Large intestine (tissue), 12 donors: ENCODE results near the gene MIDN. TPM values are rescaled to one million over a fixed set of nuclear protein-coding genes. Genes with fewer than 3 reads are reported as not detected.
"Not testable (repeated sequence)": the region's sequence is repeated elsewhere in the genome, so short reads cannot be mapped to it uniquely, and the experiment has no call there.

Source experiments
- DNase-seq, 2 donors: peaks; one replicate each; pipeline versions ENCODE4 v3.0.0 to v3.0.0-alpha.2; 2013
- H3K27ac ChIP-seq: one replicate; pipeline ENCODE4 v1.5.1; 2013; ENCODE audit warnings: low read length
- H3K27me3 ChIP-seq: 2 replicates; pipeline ENCODE4 v1.6.1; 2013; ENCODE audit warnings: low read length; ENCODE audit not compliant: control insufficient read depth, insufficient read depth
- H3K36me3 ChIP-seq: 2 replicates; pipeline ENCODE4 v1.6.1; 2013; ENCODE audit warnings: low read length; ENCODE audit not compliant: control insufficient read depth, insufficient read depth
- H3K4me1 ChIP-seq: one replicate; pipeline ENCODE4 v1.6.1; 2013; ENCODE audit warnings: low read length; ENCODE audit not compliant: control insufficient read depth, insufficient read depth
- H3K4me3 ChIP-seq: one replicate; pipeline ENCODE4 v1.5.1; 2013; ENCODE audit warnings: low read length
- H3K9me3 ChIP-seq: one replicate; pipeline ENCODE4 v1.6.1; 2013; ENCODE audit warnings: mild to moderate bottlenecking, low read depth, low read length, moderate library complexity; ENCODE audit not compliant: control insufficient read depth
- WGBS: methylation state at CpG from one replicate; pipeline ENCODE4 v1.1.5; 2013; ENCODE audit warnings: low lambda C conversion rate; ENCODE audit not compliant: insufficient coverage; 5-methylcytosine and 5-hydroxymethylcytosine counted together
- long read RNA-seq, 11 donors: transcript quantifications; one replicate each; lab custom pipeline, GENCODE V29; 2026
- polyA plus RNA-seq: library from polyadenylated mRNA; unstranded; fragments of 120-200 nt; gene quantifications from one replicate; pipeline ENCODE4 v1.2.1, GENCODE V29; 2013

Gene MIDN
- polyA plus RNA-seq = 110 TPM
- long read RNA-seq, donor 1, partial matches to known transcripts = 0 of 3 reads
- long read RNA-seq, donor 1, other reads (novel, unspliced or antisense) = 0 of 3 reads
- long read RNA-seq, donor 2, transcript MIDN-201 (8 exons, 3,790 nt) = major isoform, 5 of 18 reads
- long read RNA-seq, donor 2, transcript MIDN-206 (7 exons, 3,243 nt) = major isoform, 5 of 18 reads
- long read RNA-seq, donor 2, partial matches to known transcripts = 6 of 18 reads
- long read RNA-seq, donor 2, other reads (novel, unspliced or antisense) = 0 of 18 reads
- long read RNA-seq, donor 3 = 0 reads
- long read RNA-seq, donor 4, partial matches to known transcripts = 0 of 2 reads
- long read RNA-seq, donor 4, other reads (novel, unspliced or antisense) = 0 of 2 reads
- long read RNA-seq, donor 5, partial matches to known transcripts = 0 of 6 reads
- long read RNA-seq, donor 5, other reads (novel, unspliced or antisense) = 0 of 6 reads
- long read RNA-seq, donor 6, transcript MIDN-206 (7 exons, 3,243 nt) = major isoform, 5 of 45 reads
- long read RNA-seq, donor 6, partial matches to known transcripts = 33 of 45 reads
- long read RNA-seq, donor 6, other reads (novel, unspliced or antisense) = 0 of 45 reads
- long read RNA-seq, donor 7, partial matches to known transcripts = 0 of 3 reads
- long read RNA-seq, donor 7, other reads (novel, unspliced or antisense) = 0 of 3 reads
- long read RNA-seq, donor 8, transcript MIDN-206 (7 exons, 3,243 nt) = major isoform, 5 of 23 reads
- long read RNA-seq, donor 8, partial matches to known transcripts = 10 of 23 reads
- long read RNA-seq, donor 8, other reads (novel, unspliced or antisense) = 0 of 23 reads
- long read RNA-seq, donor 9, partial matches to known transcripts = 6 of 9 reads
- long read RNA-seq, donor 9, other reads (novel, unspliced or antisense) = 0 of 9 reads
- long read RNA-seq, donor 10, partial matches to known transcripts = 26 of 36 reads
- long read RNA-seq, donor 10, other reads (novel, unspliced or antisense) = 0 of 36 reads
- long read RNA-seq, donor 11, partial matches to known transcripts = 18 of 25 reads
- long read RNA-seq, donor 11, other reads (novel, unspliced or antisense) = 0 of 25 reads

- H3K9me3 ChIP-seq = no peaks in the 10 kb centered on the region
- peaks cover 41% of the 10 kb centered on the region for H3K4me1 ChIP-seq
- H3K4me3 ChIP-seq = peak within 1 kb of the TSS; percentile 85
- H3K27me3 ChIP-seq = no peaks in the 10 kb centered on the region
- WGBS = no CpG with 5 or more reads among the region's 60 CpGs
- peaks cover 16% of the 10 kb centered on the region for H3K36me3 ChIP-seq
- peak within 1 kb of the TSS; percentile 100 for H3K27ac ChIP-seq
- DNase-seq = peak; percentile 77 to 91
Observed at GRCh38 chr19:1248139-1248785, at the start of gene MIDN. MIDN (plus strand) TSS chr19:1248583; CDS start chr19:1250297, 1,714 bp downstream.

- Histone ChIP-seq H3K4me1 (peaks cover 15% of the 10 kb centered on the region), H3K36me3 (no peaks in the 10 kb centered on the region), H3K27ac (no peak overlapping the region), H3K27me3 (no peaks in the 10 kb centered on the region), H3K4me3 (no peak overlapping the region), H3K9me3 (no peaks in the 10 kb centered on the region)
- no CpG with 5 or more reads among the region's 10 CpGs for WGBS
- no peak for DNase-seq
Observed at GRCh38 chr19:1199531-1199930, 48.9 kb upstream of the MIDN start.

GRCh38 chr19:1200614-1201013, 47.8 kb upstream of the MIDN start:
- WGBS = no CpG with 5 or more reads among the region's 4 CpGs
- not testable (repeated sequence) for DNase-seq, H3K4me3 ChIP-seq, H3K27me3 ChIP-seq, H3K27ac ChIP-seq, H3K9me3 ChIP-seq, H3K36me3 ChIP-seq
- peaks cover 21% of the 10 kb centered on the region for H3K4me1 ChIP-seq

GRCh38 chr19:1205114-1206099, 43.0 kb upstream of the MIDN start, which contains the start of gene STK11:
STK11 (plus strand) TSS chr19:1205778; CDS start chr19:1206914, 1,136 bp downstream.
- Histone ChIP-seq H3K27me3 (no peaks in the 10 kb centered on the region), H3K27ac (peak within 1 kb of the TSS; percentile 92), H3K4me1 (peaks cover 40% of the 10 kb centered on the region), H3K36me3 (peaks cover 9% of the 10 kb centered on the region), H3K9me3 (no peaks in the 10 kb centered on the region), H3K4me3 (peak within 1 kb of the TSS; percentile 98)
- peak; percentile 97 to 99 for DNase-seq
- no CpG with 5 or more reads among the region's 114 CpGs for WGBS

- Histone ChIP-seq H3K27me3 (no peaks in the 10 kb centered on the region), H3K36me3 (peaks cover 12% of the 10 kb centered on the region), H3K4me3 (peak overlapping the region; percentile 98), H3K27ac (peak overlapping the region; percentile 92), H3K9me3 (peaks cover 2% of the 10 kb centered on the region), H3K4me1 (peaks cover 41% of the 10 kb centered on the region)
- WGBS = no CpG with 5 or more reads among the region's 78 CpGs
- no peak for DNase-seq
Observed at GRCh38 chr19:1206150-1206863, 42.1 kb upstream of the MIDN start.

- no CpG with 5 or more reads among the region's 38 CpGs for WGBS
- peaks cover 43% of the 10 kb centered on the region for H3K4me1 ChIP-seq
Observed at GRCh38 chr19:1206864-1207450, 41.4 kb upstream of the MIDN start.

GRCh38 chr19:1208830-1209229, 39.6 kb upstream of the MIDN start:
- Histone ChIP-seq H3K4me1 (peaks cover 44% of the 10 kb centered on the region), H3K27ac (peak overlapping the region; percentile 92), H3K36me3 (peaks cover 27% of the 10 kb centered on the region), H3K4me3 (peak overlapping the region; percentile 17)
- peak; percentile 92 to 97 for DNase-seq
- H3K27me3 ChIP-seq, H3K9me3 ChIP-seq: not testable (repeated sequence)
- no CpG with 5 or more reads among the region's 10 CpGs for WGBS

More at GRCh38 chr19:1206864-1207450, 41.4 kb upstream of the MIDN start:
- H3K9me3 ChIP-seq = peaks cover 2% of the 10 kb centered on the region
- H3K4me3 ChIP-seq = peak overlapping the region; percentile 98
- no peak for DNase-seq
- H3K27me3 ChIP-seq = no peaks in the 10 kb centered on the region
- H3K36me3 ChIP-seq = peaks cover 19% of the 10 kb centered on the region
- peak overlapping the region; percentile 92 for H3K27ac ChIP-seq

GRCh38 chr19:1210227-1210538, 38.2 kb upstream of the MIDN start:
- peak overlapping the region; percentile 92 for H3K27ac ChIP-seq
- no CpG with 5 or more reads among the region's 13 CpGs for WGBS
- H3K4me3 ChIP-seq = no peak overlapping the region
- no peak for DNase-seq
- peaks cover 43% of the 10 kb centered on the region for H3K4me1 ChIP-seq
- H3K27me3 ChIP-seq = no peaks in the 10 kb centered on the region
- H3K9me3 ChIP-seq = peaks cover 2% of the 10 kb centered on the region
- peaks cover 27% of the 10 kb centered on the region for H3K36me3 ChIP-seq
